ENCODE data around the gene GRIP2. TPM values are rescaled to one million over a fixed set of nuclear protein-coding genes. Genes with fewer than 3 reads are reported as not detected.

GRIP2 gene
- total and polyA plus RNA-seq, 9 of the 15 experiments (the other 6 are each of a cell fraction or from before 2014, with no cell fraction given) = 0.01 TPM; not detected in 7

DNA sequence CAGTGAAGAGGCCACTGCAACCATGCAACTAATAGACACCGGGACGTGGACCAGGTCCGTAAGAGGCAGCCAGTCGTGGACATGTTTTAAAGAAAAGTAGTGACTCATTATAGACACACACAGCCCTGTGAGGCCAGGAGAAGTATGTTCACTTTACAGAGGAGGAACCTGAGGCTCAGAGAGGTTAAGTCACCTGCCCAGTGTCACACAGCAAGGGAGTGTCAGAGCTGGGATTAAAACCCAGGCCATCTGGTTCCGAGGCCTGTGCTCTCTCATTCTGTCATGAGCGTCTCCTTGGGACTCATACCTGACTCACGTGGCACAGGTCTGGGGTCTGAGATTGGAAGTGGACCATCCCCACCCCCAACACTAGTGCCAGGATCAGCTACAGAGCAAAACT, 28.1 kb upstream of the GRIP2 start (continued):
- TF ChIP-seq, protein P1, sequence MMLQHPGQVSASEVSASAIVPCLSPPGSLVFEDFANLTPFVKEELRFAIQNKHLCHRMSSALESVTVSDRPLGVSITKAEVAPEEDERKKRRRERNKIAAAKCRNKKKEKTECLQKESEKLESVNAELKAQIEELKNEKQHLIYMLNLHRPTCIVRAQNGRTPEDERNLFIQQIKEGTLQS (IDR thresholded peaks at IDR 0.05) = no peak
- TF ChIP-seq, protein P1 (CRISPR knock-in tag; conservative IDR thresholded peaks at IDR 0.05) = no peak
- peak; percentile 66 for TF ChIP-seq BCOR (IDR thresholded peaks at IDR 0.05)

DNA sequence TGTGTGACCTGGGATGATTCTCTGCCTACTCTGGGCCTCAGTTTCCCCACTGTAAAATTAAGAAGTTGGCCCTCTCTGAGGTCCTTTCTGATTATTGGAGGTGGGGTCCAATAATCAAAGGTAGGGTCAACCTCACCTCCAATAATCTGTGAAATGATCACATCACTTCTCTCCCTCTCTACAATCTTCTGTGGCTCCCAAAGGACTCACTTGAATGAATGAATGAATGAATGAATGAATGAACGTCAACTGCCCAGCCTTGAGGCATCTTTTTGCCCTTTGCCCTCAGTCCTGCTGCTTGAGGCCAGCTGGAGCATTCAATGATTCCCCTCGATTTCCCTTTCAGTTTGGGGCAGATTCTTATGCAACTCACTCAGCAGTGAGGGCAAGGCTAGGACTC, 26.7 kb upstream of the GRIP2 start:
- Histone ChIP-seq H3K27ac (ENCODE audit: extremely low read depth, low read depth, low read length) (no peak overlapping the region), H3K9me3 (replicated peaks; ENCODE audit: control insufficient read depth, insufficient read depth, low read depth, low read length) (no peaks in the 10 kb centered on the region), H3K36me3 (ENCODE audit: control insufficient read depth, insufficient read depth, low read length) (no peaks in the 10 kb centered on the region), H4K20me1 (replicated peaks; ENCODE audit: control insufficient read depth, insufficient read depth, low read length) (peaks cover 19% of the 10 kb centered on the region), H3K9ac (ENCODE audit: insufficient read depth in 1 of 2, low read depth in 2 of 2, low read length in 2 of 2) (no peak overlapping the region), H3K79me2 (ENCODE audit: control insufficient read depth, insufficient read depth, low read length) (no peaks in the 10 kb centered on the region), H3K27me3 (ENCODE audit: control insufficient read depth in 2 of 2, insufficient read depth in 2 of 2, low read length in 2 of 2) (peaks cover 42 to 78% of the 10 kb centered on the region in 2 experiments), H3K9me1 (ENCODE audit: control insufficient read depth, insufficient read depth, low read length) (no peaks in the 10 kb centered on the region), H3K4me1 (replicated peaks in 1 of 2; ENCODE audit: control insufficient read depth in 2 of 2, insufficient read depth in 2 of 2, low read length in 2 of 2) (peaks cover 0 to 3% of the 10 kb centered on the region in 2 experiments; a peak in 1 of 5 replicates), H2AFZ (ENCODE audit: low read depth, low read length) (no peak overlapping the region), H3K4me2 (ENCODE audit: insufficient read depth, low read length) (no peak overlapping the region), H3K4me3 (no peak overlapping the region)
- DNase-seq (ENCODE audit: extremely low read depth in 1 of 4, low spot score in 3 of 4) (no peak), FAIRE-seq (no peak), ATAC-seq (no peak)
- WGBS (ENCODE audit: insufficient coverage, low coverage, missing lambda C conversion rate) = 0% methylated on average over 2 of the region's 2 CpGs
- CTCF ChIA-PET (ENCODE audit: low intra/inter-chr PET ratio) = no interaction called here
- POLR2A ChIA-PET = interaction anchor here (0.7 kb wide), 1 partner anchor 81 kb away, joined by 3 read pairs; no protein-coding TSS in a partner anchor
- intact Hi-C loops (cut with micrococcal nuclease) = no loop called here
- BruUV-seq (replicated peaks) = no TSS peak
- in situ Hi-C loops (cut with MboI) = no loop called here
- no peak for TF ChIP-seq TCFL5 (CRISPR knock-in tag; conservative IDR thresholded peaks at IDR 0.05)
- TF ChIP-seq ZNF695 (CRISPR knock-in tag; IDR thresholded peaks at IDR 0.05) = no peak
- TF ChIP-seq ZNF140 (CRISPR knock-in tag; IDR thresholded peaks at IDR 0.05) = no peak
- TF ChIP-seq ZNF12 (CRISPR knock-in tag; IDR thresholded peaks at IDR 0.05) = no peak
- TF ChIP-seq ZFP36 (IDR thresholded peaks at IDR 0.05; ENCODE audit: low read depth, low read length, partially characterized antibody) = peak; percentile 22
- TF ChIP-seq, protein P2, sequence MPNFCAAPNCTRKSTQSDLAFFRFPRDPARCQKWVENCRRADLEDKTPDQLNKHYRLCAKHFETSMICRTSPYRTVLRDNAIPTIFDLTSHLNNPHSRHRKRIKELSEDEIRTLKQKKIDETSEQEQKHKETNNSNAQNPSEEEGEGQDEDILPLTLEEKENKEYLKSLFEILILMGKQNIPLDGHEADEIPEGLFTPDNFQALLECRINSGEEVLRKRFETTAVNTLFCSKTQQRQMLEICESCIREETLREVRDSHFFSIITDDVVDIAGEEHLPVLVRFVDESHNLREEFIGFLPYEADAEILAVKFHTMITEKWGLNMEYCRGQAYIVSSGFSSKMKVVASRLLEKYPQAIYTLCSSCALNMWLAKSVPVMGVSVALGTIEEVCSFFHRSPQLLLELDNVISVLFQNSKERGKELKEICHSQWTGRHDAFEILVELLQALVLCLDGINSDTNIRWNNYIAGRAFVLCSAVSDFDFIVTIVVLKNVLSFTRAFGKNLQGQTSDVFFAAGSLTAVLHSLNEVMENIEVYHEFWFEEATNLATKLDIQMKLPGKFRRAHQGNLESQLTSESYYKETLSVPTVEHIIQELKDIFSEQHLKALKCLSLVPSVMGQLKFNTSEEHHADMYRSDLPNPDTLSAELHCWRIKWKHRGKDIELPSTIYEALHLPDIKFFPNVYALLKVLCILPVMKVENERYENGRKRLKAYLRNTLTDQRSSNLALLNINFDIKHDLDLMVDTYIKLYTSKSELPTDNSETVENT (CRISPR knock-in tag; IDR thresholded peaks at IDR 0.05) = no peak
- TF ChIP-seq ZZZ3 (IDR thresholded peaks at IDR 0.05) = no peak
- TF ChIP-seq POLR2H (tag; IDR thresholded peaks at IDR 0.05; ENCODE audit: low read depth) = no peak
- TF ChIP-seq ZNF124 (CRISPR knock-in tag; IDR thresholded peaks at IDR 0.05) = no peak
- TF ChIP-seq HEY1 (CRISPR knock-in tag; IDR thresholded peaks at IDR 0.05; ENCODE audit: borderline replicate concordance) = no peak
- no peak for TF ChIP-seq RBM17 (IDR thresholded peaks at IDR 0.05; ENCODE audit: borderline replicate concordance, low read depth, low read length)
- TF ChIP-seq, protein P3, sequence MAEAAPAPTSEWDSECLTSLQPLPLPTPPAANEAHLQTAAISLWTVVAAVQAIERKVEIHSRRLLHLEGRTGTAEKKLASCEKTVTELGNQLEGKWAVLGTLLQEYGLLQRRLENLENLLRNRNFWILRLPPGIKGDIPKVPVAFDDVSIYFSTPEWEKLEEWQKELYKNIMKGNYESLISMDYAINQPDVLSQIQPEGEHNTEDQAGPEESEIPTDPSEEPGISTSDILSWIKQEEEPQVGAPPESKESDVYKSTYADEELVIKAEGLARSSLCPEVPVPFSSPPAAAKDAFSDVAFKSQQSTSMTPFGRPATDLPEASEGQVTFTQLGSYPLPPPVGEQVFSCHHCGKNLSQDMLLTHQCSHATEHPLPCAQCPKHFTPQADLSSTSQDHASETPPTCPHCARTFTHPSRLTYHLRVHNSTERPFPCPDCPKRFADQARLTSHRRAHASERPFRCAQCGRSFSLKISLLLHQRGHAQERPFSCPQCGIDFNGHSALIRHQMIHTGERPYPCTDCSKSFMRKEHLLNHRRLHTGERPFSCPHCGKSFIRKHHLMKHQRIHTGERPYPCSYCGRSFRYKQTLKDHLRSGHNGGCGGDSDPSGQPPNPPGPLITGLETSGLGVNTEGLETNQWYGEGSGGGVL (CRISPR knock-in tag; IDR thresholded peaks at IDR 0.05) = no peak
- TF ChIP-seq ZNF24 (IDR thresholded peaks at IDR 0.05) = peak; percentile 93

All from K562 (cell line).